ENCODE results near the gene ANO1. TPM values are rescaled to one million over a fixed set of nuclear protein-coding genes. Genes with fewer than 3 reads are reported as not detected.

ANO1 gene
- total RNA-seq, 1 donor from 2014 or later: 0.14 TPM

- TF ChIP-seq, protein P1, sequence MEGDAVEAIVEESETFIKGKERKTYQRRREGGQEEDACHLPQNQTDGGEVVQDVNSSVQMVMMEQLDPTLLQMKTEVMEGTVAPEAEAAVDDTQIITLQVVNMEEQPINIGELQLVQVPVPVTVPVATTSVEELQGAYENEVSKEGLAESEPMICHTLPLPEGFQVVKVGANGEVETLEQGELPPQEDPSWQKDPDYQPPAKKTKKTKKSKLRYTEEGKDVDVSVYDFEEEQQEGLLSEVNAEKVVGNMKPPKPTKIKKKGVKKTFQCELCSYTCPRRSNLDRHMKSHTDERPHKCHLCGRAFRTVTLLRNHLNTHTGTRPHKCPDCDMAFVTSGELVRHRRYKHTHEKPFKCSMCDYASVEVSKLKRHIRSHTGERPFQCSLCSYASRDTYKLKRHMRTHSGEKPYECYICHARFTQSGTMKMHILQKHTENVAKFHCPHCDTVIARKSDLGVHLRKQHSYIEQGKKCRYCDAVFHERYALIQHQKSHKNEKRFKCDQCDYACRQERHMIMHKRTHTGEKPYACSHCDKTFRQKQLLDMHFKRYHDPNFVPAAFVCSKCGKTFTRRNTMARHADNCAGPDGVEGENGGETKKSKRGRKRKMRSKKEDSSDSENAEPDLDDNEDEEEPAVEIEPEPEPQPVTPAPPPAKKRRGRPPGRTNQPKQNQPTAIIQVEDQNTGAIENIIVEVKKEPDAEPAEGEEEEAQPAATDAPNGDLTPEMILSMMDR (IDR thresholded peaks at IDR 0.05; ENCODE audit: insufficient read depth, low read depth, low read length): no peak
- no peak for TF ChIP-seq EZH2 (IDR thresholded peaks at IDR 0.05; ENCODE audit: insufficient read depth, low read length)
- H3K9me3 Mint-ChIP-seq (ENCODE audit: unreplicated experiment): peaks cover 3% of the 10 kb centered on the region
- H3K4me3 ChIP-seq (ENCODE audit: insufficient read depth, low read depth, low read length): no peak overlapping the region
- no peaks in the 10 kb centered on the region for H3K79me2 ChIP-seq (ENCODE audit: insufficient read depth, low read length)
- no peak overlapping the region for H3K4me3 Mint-ChIP-seq (ENCODE audit: unreplicated experiment)
- peaks cover 7% of the 10 kb centered on the region for H3K4me1 Mint-ChIP-seq (ENCODE audit: low read depth, unreplicated experiment)
- H3K27me3 ChIP-seq (ENCODE audit: insufficient read depth, low read length): no peaks in the 10 kb centered on the region
- no peak overlapping the region for H3K27ac Mint-ChIP-seq (ENCODE audit: unreplicated experiment)
- no peaks in the 10 kb centered on the region for H3K36me3 Mint-ChIP-seq (ENCODE audit: low read depth, unreplicated experiment)
- H3K4me2 ChIP-seq (ENCODE audit: low read length): no peak overlapping the region
- no peaks in the 10 kb centered on the region for H4K20me1 ChIP-seq (ENCODE audit: insufficient read depth, low read length)
- no peaks in the 10 kb centered on the region for H3K36me3 ChIP-seq (ENCODE audit: insufficient read depth, low read length)
- peaks cover 41% of the 10 kb centered on the region for H3K27me3 Mint-ChIP-seq (ENCODE audit: low read depth, unreplicated experiment)
- no peak overlapping the region for H2AFZ ChIP-seq (ENCODE audit: low read depth, low read length)
- DNase-seq (ENCODE audit: low read depth) (no peak), FAIRE-seq (no peak)
- no peak overlapping the region for H3K9ac ChIP-seq (ENCODE audit: low read length)
- peaks cover 18% of the 10 kb centered on the region for H3K4me1 ChIP-seq (ENCODE audit: insufficient read depth, low read length)
- H3K27ac ChIP-seq (ENCODE audit: low read depth, low read length): no peak overlapping the region
- no peaks in the 10 kb centered on the region for H3K9me3 ChIP-seq (ENCODE audit: insufficient read depth, low read depth, low read length)
Observed at GRCh38 chr11:70126494-70126893, 48.4 kb downstream of the ANO1 start.

DNA sequence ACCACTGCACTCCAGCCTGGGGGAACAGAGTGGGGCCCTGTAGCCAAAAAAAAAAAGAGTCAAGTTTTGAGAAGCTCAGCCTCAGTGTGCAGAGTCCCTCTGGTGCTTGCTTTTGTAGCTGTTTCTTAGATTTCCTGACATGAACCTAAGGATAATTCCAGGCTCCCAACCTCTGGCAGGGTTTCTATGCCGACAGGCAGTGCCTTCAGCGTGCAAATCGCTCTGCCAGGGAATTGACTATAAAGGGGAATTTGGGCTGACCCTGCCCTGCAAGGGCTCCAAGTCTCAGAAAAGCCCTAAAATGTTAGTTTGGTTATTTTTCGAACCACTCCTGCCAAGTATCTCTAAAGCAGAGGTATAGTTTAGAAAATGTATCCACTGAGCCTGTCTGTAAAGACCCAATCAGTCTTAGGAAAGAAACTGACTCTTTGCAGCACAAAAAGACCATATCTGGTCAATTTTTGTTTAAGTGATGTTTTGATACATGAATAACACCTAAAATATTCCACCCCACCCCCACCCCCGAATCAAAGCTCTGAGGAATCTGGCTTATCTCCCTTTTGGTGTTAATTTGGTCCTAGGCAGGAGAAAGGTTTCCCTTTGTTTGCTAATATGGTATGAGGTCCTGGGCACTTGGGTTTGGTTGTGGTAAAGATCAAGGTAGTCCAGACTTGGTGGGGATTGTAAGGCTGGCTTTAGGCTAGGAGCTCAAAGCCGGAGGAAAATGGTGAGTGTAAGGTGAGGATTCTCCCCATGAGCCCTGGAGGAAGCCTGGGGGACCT lies 49.7 kb downstream of the ANO1 start:
- TF ChIP-seq, protein P1 (IDR thresholded peaks at IDR 0.05; ENCODE audit: insufficient read depth, low read depth, low read length): no peak
- no peak for TF ChIP-seq EZH2 (IDR thresholded peaks at IDR 0.05; ENCODE audit: insufficient read depth, low read length)
- Histone ChIP-seq H3K27me3 (ENCODE audit: insufficient read depth, low read length) (no peaks in the 10 kb centered on the region), H3K9me3 (ENCODE audit: insufficient read depth, low read depth, low read length) (no peaks in the 10 kb centered on the region), H4K20me1 (ENCODE audit: insufficient read depth, low read length) (no peaks in the 10 kb centered on the region), H3K36me3 (ENCODE audit: insufficient read depth, low read length) (no peaks in the 10 kb centered on the region), H3K9ac (ENCODE audit: low read length) (no peak overlapping the region), H3K79me2 (ENCODE audit: insufficient read depth, low read length) (no peaks in the 10 kb centered on the region), H3K27ac (ENCODE audit: low read depth, low read length) (peak overlapping the region; percentile 63), H3K4me2 (ENCODE audit: low read length) (peak overlapping the region; percentile 63), H3K4me3 (ENCODE audit: insufficient read depth, low read depth, low read length) (no peak overlapping the region), H2AFZ (ENCODE audit: low read depth, low read length) (peak overlapping the region; percentile 41), H3K4me1 (ENCODE audit: insufficient read depth, low read length) (peaks cover 18% of the 10 kb centered on the region)
- Mint-ChIP-seq H3K4me3 (ENCODE audit: unreplicated experiment) (no peak overlapping the region), H3K36me3 (ENCODE audit: low read depth, unreplicated experiment) (no peaks in the 10 kb centered on the region), H3K9me3 (ENCODE audit: unreplicated experiment) (peaks cover 3% of the 10 kb centered on the region), H3K4me1 (ENCODE audit: low read depth, unreplicated experiment) (peaks cover 7% of the 10 kb centered on the region), H3K27me3 (ENCODE audit: low read depth, unreplicated experiment) (peaks cover 40% of the 10 kb centered on the region), H3K27ac (ENCODE audit: unreplicated experiment) (no peak overlapping the region)
- FAIRE-seq: peak; percentile 29
- DNase-seq (ENCODE audit: low read depth): peak; percentile 71

DNA sequence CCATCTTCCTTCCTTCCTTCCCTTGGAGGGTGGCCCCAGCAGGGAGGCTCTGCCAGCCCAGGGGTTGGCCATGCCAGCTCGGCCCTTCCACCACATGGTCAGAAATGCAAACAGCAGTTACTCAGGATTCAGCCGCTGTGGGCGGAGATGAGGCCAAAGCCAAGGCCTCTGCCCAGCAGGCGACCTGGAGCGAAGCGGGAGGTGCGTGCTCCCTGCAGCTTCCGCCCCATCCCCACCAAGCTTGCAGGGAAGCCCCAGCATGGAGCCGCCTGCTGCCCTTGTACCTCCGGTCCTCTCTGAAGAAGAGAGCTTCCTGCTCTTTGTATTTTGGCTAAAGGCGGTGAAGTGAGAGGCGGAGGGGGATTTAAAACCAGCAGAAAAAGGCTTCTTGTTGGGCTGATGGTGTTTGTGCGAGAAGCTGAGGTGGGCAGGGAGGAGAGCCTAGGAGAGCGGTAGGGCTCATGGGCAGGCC lies 50.4 kb downstream of the ANO1 start:
- Histone ChIP-seq H3K79me2 (ENCODE audit: insufficient read depth, low read length) (no peaks in the 10 kb centered on the region), H3K27me3 (ENCODE audit: insufficient read depth, low read length) (no peaks in the 10 kb centered on the region), H3K9ac (ENCODE audit: low read length) (no peak overlapping the region), H3K4me3 (ENCODE audit: insufficient read depth, low read depth, low read length) (no peak overlapping the region), H3K36me3 (ENCODE audit: insufficient read depth, low read length) (no peaks in the 10 kb centered on the region), H3K27ac (ENCODE audit: low read depth, low read length) (peak overlapping the region; percentile 63), H3K4me1 (ENCODE audit: insufficient read depth, low read length) (peaks cover 18% of the 10 kb centered on the region), H4K20me1 (ENCODE audit: insufficient read depth, low read length) (no peaks in the 10 kb centered on the region), H2AFZ (ENCODE audit: low read depth, low read length) (peak overlapping the region; percentile 41), H3K9me3 (ENCODE audit: insufficient read depth, low read depth, low read length) (no peaks in the 10 kb centered on the region), H3K4me2 (ENCODE audit: low read length) (peak overlapping the region; percentile 63)
- no peak for TF ChIP-seq EZH2 (IDR thresholded peaks at IDR 0.05; ENCODE audit: insufficient read depth, low read length)
- TF ChIP-seq, protein P1 (IDR thresholded peaks at IDR 0.05; ENCODE audit: insufficient read depth, low read depth, low read length): no peak
- Mint-ChIP-seq H3K36me3 (ENCODE audit: low read depth, unreplicated experiment) (no peaks in the 10 kb centered on the region), H3K4me3 (ENCODE audit: unreplicated experiment) (no peak overlapping the region), H3K4me1 (ENCODE audit: low read depth, unreplicated experiment) (peaks cover 7% of the 10 kb centered on the region), H3K9me3 (ENCODE audit: unreplicated experiment) (peaks cover 3% of the 10 kb centered on the region), H3K27me3 (ENCODE audit: low read depth, unreplicated experiment) (peaks cover 43% of the 10 kb centered on the region), H3K27ac (ENCODE audit: unreplicated experiment) (no peak overlapping the region)
- DNase-seq (ENCODE audit: low read depth) (no peak), FAIRE-seq (no peak)
